ENCODE measurements around the gene FER.
"Not testable (repeated sequence)": the region's sequence is repeated elsewhere in the genome, so short reads cannot be mapped to it uniquely, and the experiment has no call there.

DNA sequence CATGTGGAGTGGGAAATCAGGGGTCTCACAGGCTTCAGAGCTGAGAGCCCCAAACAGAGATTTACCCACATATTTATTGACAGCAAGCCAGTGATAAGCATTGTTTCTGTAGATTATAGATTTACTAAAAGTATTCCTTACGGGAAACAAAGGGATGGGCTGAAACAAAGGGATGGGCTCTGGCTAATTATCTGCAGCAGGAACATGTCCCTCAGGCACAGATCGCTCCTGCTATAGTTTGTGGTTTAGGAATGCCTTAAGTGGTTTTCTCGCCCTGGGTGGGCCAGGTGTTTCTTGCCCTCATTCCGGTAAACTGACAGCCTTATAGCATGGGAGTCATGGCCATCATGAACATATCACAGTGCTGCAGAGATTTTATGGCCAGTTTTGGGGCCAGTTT lies 36.9 kb downstream of the FER start:
- TF ChIP-seq CTCF (IDR thresholded peaks at IDR 0.05; ENCODE audit: insufficient read depth, low read length); GABPA (IDR thresholded peaks at IDR 0.05; ENCODE audit: low read depth); POLR2AphosphoS5 (IDR thresholded peaks at IDR 0.05; ENCODE audit: low read depth): not testable (repeated sequence)

Measured in HL-60 (cell line).